Hepatocyte (in vitro differentiated cells): ENCODE data around the gene TFF1.

ENCODE experiments used
- CTCF ChIP-seq: fragments of 200-600 bp; sonication (generic); IDR thresholded peaks from 2 replicates; pipeline ENCODE4 v1.5.1; 2016; ENCODE audit warnings: antibody characterized with exemption, mild to moderate bottlenecking; ENCODE audit not compliant: poor library complexity
- EZH2 ChIP-seq: fragments of 200-600 bp; sonication (generic); IDR thresholded peaks from 2 replicates; pipeline ENCODE4 v1.6.1; 2016; ENCODE audit warnings: antibody characterized with exemption, mild to moderate bottlenecking, borderline replicate concordance

- no peak for TF ChIP-seq EZH2
- no peak for TF ChIP-seq CTCF
Observed at GRCh38 chr21:42390696-42391095, 24.4 kb upstream of the TFF1 start.
